HL-60/S4 treated with phorbol 12-myristate 13-acetate at 8.2 ng/mL for 4 days and 3 days (cell line): ENCODE results near the gene NUCB1.
"Not testable (repeated sequence)": the region's sequence is repeated elsewhere in the genome, so short reads cannot be mapped to it uniquely, and the experiment has no call there.

Source experiments
- in situ Hi-C: fragments of 300-500 bp; cut with MboI; formaldehyde crosslinking; loops from 2 replicates; pipeline ENCODE4 v1.15.0; 2022; ENCODE audit warnings: low sequenced_read_pairs

The NUCB1 gene

GRCh38 chr19:48905664-48906063 lies 5.6 kb downstream of the NUCB1 start:
- in situ Hi-C loops: no loop called here

- in situ Hi-C loops: no loop called here
Measured at GRCh38 chr19:48906324-48906723, 6.2 kb downstream of the NUCB1 start.

- in situ Hi-C loops: no loop called here
Measured at GRCh38 chr19:48907671-48908070, 7.6 kb downstream of the NUCB1 start.

- in situ Hi-C loops: not testable (repeated sequence)
Measured at GRCh38 chr19:48909424-48910077, 9.4 kb downstream of the NUCB1 start.

- in situ Hi-C loops: no loop called here
Measured at GRCh38 chr19:48910803-48911202, 10.7 kb downstream of the NUCB1 start.

GRCh38 chr19:48913114-48913889 lies 13.2 kb downstream of the NUCB1 start:
- in situ Hi-C loops: no loop called here

GRCh38 chr19:48914181-48914580 lies 14.1 kb downstream of the NUCB1 start:
- in situ Hi-C loops: no loop called here

- in situ Hi-C loops: no loop called here
Measured at GRCh38 chr19:48915757-48916156, 15.6 kb downstream of the NUCB1 start.

- in situ Hi-C loops: no loop called here
Measured at GRCh38 chr19:48918071-48918470, 18.0 kb downstream of the NUCB1 start.

GRCh38 chr19:48918801-48919247 lies 18.7 kb downstream of the NUCB1 start:
- in situ Hi-C loops: no loop called here

- in situ Hi-C loops: not testable (repeated sequence)
Measured at GRCh38 chr19:48919271-48919670, 19.2 kb downstream of the NUCB1 start.

- in situ Hi-C loops: no loop called here
Measured at GRCh38 chr19:48920949-48921348, 20.8 kb downstream of the NUCB1 start.

- in situ Hi-C loops: no loop called here
Measured at GRCh38 chr19:48921721-48922500, 21.8 kb downstream of the NUCB1 start.

GRCh38 chr19:48922548-48923490 lies 22.7 kb downstream of the NUCB1 start:
- in situ Hi-C loops: no loop called here

- in situ Hi-C loops: no loop called here
Measured at GRCh38 chr19:48925240-48925843, 25.2 kb downstream of the NUCB1 start.

GRCh38 chr19:48925890-48926289 lies 25.8 kb downstream of the NUCB1 start:
- in situ Hi-C loops: not testable (repeated sequence)

- in situ Hi-C loops: no loop called here
Measured at GRCh38 chr19:48926909-48927308, 26.8 kb downstream of the NUCB1 start.

- in situ Hi-C loops: not testable (repeated sequence)
Measured at GRCh38 chr19:48927692-48928091, 27.6 kb downstream of the NUCB1 start.

- in situ Hi-C loops: no loop called here
Measured at GRCh38 chr19:48928164-48929025, 28.3 kb downstream of the NUCB1 start.
